Ovary (tissue), 3 donors: Measurements from ENCODE around the gene RANBP3.

ENCODE experiments used
- CTCF ChIP-seq, 3 donors: fragments of 450-650 bp in 2 of 3; fragments of 200-600 bp in 1 of 3; IDR thresholded peaks; one replicate each; pipeline versions ENCODE4 v1.5.1 to v1.8.0; 2016 to 2022; ENCODE audit warnings: antibody characterized with exemption in 3 of 3, mild to moderate bottlenecking in 1 of 3
- POLR2A ChIP-seq: fragments of 450-650 bp; IDR thresholded peaks from one replicate; pipeline ENCODE4 v1.6.1; 2017; ENCODE audit warnings: antibody characterized with exemption, mild to moderate bottlenecking, moderate library complexity
- donor health status: DM: no; HTN: no; CAD: no.

GRCh38 chr19:5988517-5989387 is 10.8 kb upstream of the RANBP3 start:
- no peak for TF ChIP-seq CTCF (IDR thresholded peaks at IDR 0.05)
- TF ChIP-seq POLR2A, result no peak
